Gastroesophageal sphincter (tissue), 3 donors: ENCODE results near the gene ERC1.

Experiments
- EP300 ChIP-seq: sonication (generic); formaldehyde crosslinking; IDR thresholded peaks from one replicate; pipeline ENCODE4 v1.6.1; 2017; ENCODE audit warnings: antibody characterized with exemption, mild to moderate bottlenecking
- POLR2A ChIP-seq, 2 donors: fragments of 450-650 bp; IDR thresholded peaks; one replicate each; pipeline ENCODE4 v1.6.1; 2017; ENCODE audit warnings: antibody characterized with exemption in 2 of 2, mild to moderate bottlenecking in 2 of 2, moderate library complexity in 1 of 2
- TF ChIP-seq, protein P1 (sequence below), 4 experiments: fragments of 200-600 bp in 2 of 4; fragments of 450-650 bp in 2 of 4; sonication (generic) in 1 of 4; IDR thresholded peaks; one replicate each; pipeline ENCODE4 v1.5.1; 2017 to 2019; ENCODE audit warnings: antibody characterized with exemption in 4 of 4, mild to moderate bottlenecking in 2 of 4, moderate library complexity in 2 of 4

DNA sequence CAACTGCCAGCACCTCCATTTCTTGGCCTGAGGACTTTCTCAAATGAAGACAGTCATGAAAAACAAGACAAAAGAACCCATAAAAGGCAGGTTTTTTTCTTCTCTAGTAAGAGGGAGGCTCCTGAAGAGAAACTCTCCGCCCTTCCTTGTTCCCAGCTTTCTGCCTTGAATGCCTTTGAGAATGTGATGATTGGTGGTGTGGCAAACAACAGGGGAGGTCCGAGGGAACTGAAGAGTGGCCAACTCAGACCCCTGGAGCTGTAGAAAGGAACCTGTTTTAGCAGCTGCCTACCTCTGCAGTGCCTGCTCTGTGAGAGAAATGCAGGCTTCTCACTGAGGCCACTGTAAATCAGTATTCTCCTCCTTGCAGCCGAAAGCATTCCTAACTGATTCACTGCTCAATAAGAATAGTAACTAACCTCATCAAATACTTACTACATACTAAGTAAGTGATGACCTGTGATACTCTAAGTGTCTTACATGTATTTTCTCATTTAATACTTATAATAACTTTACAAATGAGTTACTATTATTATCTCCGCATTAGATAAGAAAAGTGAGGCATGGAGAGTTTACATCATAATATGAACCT is 16.7 kb upstream of the ERC1 start:
- TF ChIP-seq, protein P1, sequence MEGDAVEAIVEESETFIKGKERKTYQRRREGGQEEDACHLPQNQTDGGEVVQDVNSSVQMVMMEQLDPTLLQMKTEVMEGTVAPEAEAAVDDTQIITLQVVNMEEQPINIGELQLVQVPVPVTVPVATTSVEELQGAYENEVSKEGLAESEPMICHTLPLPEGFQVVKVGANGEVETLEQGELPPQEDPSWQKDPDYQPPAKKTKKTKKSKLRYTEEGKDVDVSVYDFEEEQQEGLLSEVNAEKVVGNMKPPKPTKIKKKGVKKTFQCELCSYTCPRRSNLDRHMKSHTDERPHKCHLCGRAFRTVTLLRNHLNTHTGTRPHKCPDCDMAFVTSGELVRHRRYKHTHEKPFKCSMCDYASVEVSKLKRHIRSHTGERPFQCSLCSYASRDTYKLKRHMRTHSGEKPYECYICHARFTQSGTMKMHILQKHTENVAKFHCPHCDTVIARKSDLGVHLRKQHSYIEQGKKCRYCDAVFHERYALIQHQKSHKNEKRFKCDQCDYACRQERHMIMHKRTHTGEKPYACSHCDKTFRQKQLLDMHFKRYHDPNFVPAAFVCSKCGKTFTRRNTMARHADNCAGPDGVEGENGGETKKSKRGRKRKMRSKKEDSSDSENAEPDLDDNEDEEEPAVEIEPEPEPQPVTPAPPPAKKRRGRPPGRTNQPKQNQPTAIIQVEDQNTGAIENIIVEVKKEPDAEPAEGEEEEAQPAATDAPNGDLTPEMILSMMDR (IDR thresholded peaks at IDR 0.05) = no peak
- TF ChIP-seq POLR2A (IDR thresholded peaks at IDR 0.05) (no peak), EP300 (no peak)
